Dedifferentiated amniotic fluid mesenchymal stem cell (primary cell): Measurements from ENCODE around the gene PPP1R27.
"Not testable (repeated sequence)": the region's sequence is repeated elsewhere in the genome, so short reads cannot be mapped to it uniquely, and the experiment has no call there.

Experiments
- DNase-seq: peaks from one replicate; pipeline ENCODE4 v3.0.0-alpha.2; 2016; ENCODE audit errors: extremely low spot score

PPP1R27 gene

DNA sequence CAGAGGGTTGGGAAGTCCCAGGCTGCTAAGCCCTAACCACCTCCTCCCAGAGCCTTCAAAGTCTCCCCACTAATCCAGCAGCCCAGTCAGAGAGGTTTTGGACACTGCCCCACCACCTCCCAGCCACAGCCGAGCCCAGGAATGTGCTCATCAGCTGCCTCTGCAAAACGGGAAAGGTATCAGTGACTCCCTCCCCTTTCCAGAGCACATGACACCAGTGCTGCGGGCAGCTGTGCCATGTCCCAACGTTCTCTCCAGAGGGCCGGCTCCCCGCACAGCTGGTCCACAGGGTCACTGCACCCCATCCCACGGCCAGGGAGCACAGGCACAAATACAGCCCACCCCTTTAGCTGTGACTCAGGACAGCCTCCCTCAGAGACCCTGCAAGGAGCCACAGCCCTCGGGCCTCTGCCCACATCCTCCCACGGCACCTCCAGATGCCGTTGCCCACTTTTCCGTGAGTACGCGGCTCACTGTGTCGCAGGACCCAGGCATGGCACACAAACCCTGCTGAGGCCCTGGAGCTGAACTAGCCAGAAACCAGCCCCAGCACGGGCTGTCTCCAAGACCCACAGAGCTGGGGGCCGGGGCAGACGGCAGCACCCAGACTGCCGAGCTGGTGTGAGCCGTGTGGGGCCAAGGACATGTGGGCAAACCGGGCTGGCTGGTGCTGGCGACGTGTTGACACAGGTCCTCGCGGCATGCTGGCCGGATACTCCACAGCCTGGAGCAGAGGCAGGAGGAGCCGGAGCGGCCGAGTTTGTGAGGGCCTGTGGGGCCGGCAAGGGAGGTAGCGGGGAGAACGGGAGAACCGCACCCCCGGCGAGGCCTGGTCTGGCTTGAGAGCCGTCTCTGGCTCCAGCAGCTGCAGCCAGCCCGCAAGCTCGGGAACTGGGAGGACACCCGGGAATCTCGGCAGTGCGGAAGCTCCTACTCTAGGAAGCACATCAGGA, 6.3 kb upstream of the PPP1R27 start:
- no peak for DNase-seq

GRCh38 chr17:81840059-81840458, 5.2 kb upstream of the PPP1R27 start:
- DNase-seq, result not testable (repeated sequence)

DNA sequence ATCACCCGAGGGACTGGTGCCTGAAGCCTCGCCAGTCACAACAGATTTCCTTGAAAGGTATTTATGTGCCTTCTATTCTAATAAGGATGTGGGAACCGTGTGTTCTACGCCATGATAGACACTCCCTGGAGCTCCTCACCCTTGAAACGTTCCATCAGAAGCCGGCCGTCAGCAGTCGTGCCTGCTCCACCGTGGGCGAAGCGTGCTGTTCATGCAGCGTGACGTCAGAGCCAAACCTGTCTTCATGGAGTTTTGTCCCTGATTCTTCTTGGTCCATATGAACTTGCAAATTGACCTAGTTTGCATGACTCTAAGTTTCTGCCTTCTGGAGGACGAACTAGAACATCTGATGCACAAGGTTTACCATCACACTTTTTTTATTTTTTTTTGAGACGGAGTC, 4.5 kb upstream of the PPP1R27 start:
- DNase-seq, result no peak

DNA sequence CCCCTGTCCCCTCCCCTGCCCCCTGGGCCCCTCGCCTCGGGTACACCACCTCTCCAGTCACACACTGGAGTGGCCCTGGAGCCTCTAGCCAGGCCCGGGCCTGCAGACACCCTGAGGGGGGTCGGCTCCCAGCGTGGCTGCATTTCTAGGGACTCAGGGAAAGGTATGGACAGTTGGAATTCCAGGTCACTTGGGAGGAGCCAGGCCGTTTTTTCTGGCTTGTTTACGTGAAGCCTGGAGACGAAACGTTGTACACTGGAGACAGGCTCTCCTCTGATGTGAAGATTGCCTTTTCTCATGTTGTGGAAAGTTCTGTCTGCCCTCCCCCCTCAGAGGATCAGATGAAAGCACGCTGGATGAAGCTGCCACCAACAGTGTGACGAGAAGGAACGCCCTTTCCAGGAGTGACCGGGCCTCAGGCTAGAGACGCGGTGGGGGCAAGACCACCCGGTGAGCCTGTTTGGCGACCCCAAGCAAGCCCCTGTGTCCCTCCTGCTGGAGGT, 4.0 kb upstream of the PPP1R27 start:
- no peak for DNase-seq

GRCh38 chr17:81837641-81838040, 2.8 kb upstream of the PPP1R27 start:
- no peak for DNase-seq

GRCh38 chr17:81833921-81834830, 674 bp downstream of the PPP1R27 start:
- no peak for DNase-seq

DNA sequence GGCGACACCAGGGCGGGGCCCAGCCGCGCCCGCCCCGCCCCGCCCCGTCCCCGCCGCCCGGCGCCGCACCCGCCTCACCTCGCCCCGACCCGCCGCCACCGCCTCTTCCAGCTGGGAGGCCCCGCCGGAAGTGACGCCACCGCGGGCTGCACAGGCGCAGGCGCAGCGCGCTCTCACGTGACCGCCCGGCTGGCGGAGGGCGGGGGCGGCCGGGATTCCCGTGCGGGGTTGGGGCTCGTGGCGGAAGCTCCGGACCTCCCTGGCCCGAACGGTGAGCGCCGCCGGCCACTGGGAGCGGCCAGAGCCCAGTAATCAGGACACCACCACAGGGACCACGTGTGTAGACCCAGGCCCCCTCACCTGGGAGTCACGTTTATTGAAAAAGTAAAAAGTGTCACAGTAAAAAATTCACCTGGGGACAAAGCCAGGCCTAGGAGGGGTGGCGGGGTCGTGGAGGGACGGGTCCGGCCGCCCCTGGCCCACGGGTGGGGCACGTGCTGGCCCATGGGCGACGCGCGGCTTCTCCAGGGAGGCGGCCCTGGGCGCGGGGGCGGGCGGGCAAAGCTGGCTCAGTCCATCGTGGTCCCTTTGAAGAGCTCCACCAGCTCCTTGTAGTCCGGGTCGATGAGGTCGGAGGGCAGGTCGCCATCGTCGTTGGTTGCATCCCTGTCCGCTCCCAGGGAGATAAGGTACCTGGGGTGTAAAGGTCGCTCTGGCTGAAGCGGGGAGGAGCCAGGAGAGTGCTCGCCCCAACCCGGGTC, 1.5 kb downstream of the PPP1R27 start, which contains the start of gene MCRIP1:
MCRIP1 (minus strand) TSS at position 132 of the 761 bp plus-strand sequence. CDS start 8,785 bp downstream, outside the sequence.
- DNase-seq, result peak; percentile 91

- no peak for DNase-seq
Measured at GRCh38 chr17:81832608-81833159, 2.2 kb downstream of the PPP1R27 start.

DNA sequence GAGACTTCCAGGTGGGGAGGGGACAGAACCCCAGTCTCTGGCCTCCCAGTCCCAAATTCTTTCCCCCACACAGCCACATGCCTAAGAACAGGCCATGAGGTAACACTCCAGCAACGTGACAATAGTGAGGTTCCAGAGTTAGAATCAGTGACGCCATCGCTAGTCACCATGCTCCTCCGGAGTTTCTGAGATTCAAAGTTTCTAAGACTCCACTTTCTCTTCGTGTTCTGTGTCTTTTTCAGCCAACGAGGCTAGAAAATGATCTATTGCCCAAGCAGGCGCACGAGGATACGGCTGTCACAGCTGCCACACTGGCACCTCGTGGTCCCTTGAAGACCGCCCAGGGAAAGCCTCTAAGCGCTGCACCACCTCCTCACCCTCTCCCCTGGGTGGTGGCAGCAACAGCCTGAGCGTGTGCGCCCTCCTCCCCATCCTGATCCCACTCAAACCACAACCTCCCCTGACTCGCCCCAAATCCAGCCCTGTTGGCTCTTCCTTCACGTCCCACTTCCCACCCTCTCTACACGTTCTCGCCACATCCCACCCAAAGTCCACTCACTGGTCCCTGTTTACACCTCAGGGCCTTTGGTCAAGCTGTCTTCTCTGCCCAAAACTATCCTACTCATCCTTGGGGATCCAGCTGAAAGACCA, 2.8 kb downstream of the PPP1R27 start:
- no peak for DNase-seq

DNA sequence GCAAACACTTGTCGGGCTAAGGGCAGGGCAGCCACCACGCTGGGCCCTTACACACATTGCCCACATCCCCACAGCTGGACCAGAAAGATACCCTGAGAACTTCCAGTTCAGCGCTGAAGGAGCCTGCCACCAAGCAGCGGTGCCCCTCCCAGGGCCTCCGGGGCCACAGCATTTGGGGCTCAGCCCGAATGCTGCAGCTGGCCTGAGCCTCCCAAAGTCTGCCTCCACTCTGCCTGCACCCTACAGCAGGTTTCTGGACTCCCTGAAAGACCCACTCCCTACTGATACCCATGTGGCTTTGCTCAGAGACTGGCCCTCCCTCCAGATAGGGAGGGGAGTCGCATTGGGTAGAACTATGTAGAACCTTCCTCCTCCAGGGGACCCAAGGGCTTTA, 3.3 kb downstream of the PPP1R27 start:
- no peak for DNase-seq

DNA sequence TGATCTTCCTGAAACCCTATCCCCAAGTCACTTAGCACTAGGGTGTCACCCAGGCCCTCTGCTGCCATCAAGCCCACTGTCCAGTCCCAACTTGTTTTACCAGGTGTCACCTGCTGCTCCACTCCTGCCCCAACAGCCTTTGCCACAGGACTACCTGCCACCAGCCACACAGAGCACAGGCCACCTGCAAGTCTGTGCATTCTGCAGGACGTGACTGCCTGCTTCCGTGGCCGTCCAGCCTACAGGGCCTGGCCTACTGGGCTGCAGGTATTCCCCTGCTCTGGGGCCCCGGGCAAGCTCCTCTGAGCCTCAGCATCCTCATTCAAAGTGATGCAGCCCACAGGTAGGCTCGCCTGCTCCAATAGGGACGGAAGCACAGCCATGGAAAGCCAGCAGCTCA, 5.0 kb downstream of the PPP1R27 start:
- DNase-seq, result no peak

DNA sequence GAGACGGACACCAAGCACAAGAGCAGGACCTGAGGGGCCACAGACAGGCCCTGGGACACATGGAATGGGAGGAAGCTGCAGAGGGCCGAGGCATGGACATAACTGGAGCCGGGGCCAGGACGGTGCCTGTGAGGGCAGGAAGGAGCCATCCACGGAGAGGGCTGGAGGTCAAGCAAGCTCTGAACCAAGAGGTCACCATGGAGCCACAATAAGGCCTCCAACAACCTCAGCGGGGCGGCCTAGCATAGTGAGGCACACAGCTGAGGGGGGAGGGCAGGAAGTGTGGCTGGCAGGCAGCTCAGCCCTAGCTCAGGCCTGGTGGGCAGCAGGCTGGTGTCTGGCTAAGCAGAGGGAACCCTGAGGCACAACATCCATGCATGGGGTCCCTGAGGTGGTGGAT, 6.2 kb downstream of the PPP1R27 start:
- no peak for DNase-seq

GRCh38 chr17:81825841-81826466, 8.9 kb downstream of the PPP1R27 start:
- no peak for DNase-seq

DNA sequence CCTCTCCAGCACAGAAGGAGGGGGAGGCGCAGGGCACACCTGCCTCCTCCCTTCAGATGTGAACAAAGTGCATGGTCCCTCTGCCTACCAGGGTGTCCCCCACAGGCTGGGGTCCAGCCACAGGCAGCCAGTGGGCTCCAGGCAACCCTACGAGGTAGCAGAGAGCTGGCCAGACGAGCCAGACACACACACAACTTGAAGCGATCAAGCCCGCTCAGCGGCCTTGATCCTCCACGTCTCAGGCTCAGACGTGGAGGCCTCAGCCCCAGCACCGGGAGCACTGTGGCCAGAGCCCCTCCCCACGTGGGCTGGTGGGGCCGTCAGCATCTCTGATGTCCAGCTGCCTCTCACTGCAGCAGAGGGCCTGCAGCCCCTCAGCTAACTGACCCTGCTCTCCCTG, 10.3 kb downstream of the PPP1R27 start:
- DNase-seq, result no peak

DNA sequence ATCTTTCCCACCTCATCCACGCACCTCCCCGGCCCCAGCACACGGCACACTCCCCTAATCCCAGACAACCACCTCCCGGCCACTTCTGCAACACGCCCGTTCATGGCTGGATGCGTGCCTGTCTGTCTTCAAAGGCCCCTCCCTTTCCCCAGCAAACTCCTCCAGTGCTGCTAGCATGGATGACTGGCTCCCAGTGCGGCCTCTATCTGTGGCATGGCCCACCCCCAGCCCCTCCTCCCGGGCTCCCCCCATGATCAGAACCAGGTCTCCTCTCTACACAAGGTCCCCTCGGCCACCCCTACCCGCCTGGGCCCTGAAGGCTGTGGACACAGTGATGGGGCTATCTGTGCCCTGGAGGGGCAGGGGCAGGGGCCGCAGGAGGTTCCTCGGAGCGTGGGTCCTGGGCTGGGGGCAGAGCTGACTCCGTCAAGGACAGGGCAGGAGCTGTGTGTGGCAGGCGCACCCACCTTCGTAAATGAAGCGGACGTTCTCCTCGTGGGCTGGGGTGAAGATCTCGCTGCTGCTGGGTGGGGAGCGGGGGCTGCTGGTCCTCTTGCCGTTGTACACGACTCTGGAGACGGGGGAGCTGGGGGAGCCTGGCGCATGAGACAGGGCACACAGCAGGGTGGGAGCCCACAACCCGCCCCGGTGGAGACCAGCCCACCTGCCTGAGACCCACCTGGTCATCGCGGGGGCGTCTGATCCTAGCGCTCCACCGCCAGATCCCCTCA, 10.9 kb downstream of the PPP1R27 start:
- DNase-seq, result no peak

DNA sequence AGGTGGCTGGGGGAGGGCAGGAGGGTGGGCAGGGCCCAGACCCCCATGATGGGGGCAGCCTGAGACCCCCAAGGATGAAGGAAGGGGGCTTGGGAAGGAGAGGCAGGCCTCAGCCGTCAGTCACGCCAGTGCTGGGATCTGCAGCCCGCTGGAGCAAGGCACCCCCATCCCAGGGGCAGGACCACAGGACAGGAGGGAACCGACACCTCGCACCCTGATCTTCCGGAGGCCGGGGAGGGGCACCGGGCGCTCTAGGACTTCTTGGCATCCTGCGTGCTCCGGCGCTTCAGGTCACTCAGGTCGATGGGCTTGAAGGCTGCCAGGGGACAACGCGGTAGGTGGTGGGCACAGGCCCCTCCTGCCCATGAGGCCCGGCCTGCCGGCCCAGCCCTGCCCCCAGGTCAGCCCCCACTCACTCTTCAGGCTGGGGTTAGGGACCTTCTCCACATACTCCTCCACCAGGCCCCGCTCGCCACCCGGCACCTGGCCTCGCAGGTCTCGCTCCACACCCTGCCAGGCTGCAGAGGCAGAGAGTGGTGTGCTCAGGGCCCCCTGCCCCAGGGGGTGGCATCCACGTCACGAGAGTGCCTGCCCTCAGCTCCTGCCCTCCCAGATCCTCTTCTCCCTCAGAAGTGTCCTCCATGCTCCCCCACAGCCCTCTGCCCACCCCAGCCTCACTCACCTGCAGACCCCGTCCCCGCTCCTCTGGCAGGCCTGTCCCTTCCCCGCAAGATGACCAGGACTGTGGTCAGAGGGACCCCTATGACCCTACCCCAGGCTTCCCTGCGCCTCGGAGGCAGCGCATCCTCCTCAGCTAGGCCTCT, 11.6 kb downstream of the PPP1R27 start:
- no peak for DNase-seq

DNA sequence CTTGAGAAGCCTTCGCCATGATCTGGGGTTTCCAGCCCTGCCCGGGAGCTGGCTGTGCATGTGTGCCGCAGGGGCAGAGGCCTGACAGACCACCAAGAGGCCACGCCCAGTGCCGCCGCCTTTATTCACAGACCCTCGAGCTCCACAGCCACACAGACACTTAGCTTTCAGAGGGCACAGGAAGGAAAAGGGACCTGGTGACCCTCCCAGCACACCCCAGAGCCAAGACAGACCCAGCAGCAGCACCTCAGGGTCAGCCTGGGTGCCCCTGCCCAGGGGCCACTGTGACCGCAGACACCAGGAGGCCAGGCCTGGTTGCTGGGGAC, 12.6 kb downstream of the PPP1R27 start:
- DNase-seq, result no peak

DNA sequence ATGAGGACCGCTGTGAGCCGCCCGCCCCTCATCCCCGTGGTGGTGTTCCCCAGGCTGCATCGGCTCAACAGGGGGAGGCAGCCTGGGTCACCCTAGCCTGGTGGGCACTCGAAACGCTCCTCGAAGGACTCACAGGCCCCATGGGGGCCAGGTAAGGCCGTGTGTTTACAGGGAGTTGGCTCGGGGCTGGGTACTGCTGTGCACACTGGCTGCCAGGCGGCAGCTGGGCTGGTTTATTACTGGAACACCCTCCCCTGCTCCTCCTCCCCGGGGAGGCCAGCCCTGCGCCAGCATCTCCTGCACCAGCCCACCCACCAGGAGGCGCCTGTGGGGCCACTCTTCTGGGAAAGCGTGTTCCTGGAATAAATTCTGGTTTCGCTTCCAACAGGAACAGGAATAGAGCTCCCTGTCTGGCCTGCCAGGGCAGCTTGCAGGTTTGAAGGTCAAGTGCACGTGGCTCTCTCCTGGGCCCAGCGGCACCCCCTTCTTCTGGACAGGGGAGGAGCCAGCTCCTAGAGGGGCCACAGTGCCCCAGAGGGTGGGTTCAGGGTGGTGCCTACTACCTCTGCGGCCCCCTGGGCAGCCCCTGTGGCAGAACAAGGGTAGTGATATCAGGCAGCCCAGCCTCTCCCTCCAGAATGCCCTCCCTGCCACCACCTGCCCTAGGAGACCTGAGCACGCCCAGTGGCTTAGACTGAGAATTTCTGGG, 13.1 kb downstream of the PPP1R27 start:
- no peak for DNase-seq
